ENCODE data around the gene BCKDHA.
A peak's percentile ranks its signal among the peaks of the same experiment; 100 is the strongest.

Gene BCKDHA

GRCh38 chr19:41426116-41426841 lies 28.7 kb downstream of the BCKDHA start:
- Histone ChIP-seq H3K27me3 (replicated peaks) (no peaks in the 10 kb centered on the region), H3K27ac (no peak overlapping the region), H3K4me3 (ENCODE audit: low read depth, low read length) (no peak overlapping the region), H3K36me3 (replicated peaks) (peaks cover 13% of the 10 kb centered on the region)
- TF ChIP-seq, protein P1, sequence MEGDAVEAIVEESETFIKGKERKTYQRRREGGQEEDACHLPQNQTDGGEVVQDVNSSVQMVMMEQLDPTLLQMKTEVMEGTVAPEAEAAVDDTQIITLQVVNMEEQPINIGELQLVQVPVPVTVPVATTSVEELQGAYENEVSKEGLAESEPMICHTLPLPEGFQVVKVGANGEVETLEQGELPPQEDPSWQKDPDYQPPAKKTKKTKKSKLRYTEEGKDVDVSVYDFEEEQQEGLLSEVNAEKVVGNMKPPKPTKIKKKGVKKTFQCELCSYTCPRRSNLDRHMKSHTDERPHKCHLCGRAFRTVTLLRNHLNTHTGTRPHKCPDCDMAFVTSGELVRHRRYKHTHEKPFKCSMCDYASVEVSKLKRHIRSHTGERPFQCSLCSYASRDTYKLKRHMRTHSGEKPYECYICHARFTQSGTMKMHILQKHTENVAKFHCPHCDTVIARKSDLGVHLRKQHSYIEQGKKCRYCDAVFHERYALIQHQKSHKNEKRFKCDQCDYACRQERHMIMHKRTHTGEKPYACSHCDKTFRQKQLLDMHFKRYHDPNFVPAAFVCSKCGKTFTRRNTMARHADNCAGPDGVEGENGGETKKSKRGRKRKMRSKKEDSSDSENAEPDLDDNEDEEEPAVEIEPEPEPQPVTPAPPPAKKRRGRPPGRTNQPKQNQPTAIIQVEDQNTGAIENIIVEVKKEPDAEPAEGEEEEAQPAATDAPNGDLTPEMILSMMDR (IDR thresholded peaks at IDR 0.05; ENCODE audit: low read depth, low read length, missing control alignments), result no peak
- DNase-seq, result no peak
- in situ Hi-C loops (cut with HindIII; ENCODE audit: low pct_ligation_motif_present, low sequenced_read_pairs), result no loop called here

DNA sequence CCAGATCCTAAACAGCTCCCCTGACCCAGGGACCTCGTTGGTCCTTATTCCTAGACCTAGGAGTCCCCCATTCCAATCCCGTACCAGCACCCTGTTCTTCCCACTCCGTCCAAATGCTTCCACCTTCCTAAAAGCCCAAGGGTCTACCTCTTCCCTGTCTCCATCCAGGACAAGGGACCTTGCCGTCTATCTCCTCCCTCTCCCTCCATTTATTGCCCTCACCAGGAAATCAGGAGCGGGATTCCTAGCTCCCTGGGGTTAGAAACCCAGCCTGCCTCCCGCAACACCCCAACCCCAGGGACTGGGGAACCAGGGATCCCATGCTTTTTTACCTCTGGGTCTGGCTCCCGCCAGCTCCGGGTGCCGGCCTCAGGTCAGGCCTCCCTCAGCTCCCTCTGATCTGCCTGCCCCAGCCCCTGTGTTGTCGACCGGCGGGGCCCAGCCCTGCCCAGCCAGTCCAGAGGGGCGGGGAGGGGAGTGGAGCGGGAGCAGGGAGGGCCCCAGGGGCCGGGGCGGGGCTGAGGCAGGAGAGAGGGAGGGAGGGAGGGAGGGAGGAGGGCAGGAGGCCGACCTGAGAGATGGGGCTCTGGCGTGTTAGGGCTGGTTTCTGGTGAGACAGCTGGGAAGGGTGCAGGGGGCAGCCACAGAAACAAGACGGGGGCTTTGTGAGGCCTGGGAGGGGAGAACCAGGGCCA lies 29.5 kb downstream of the BCKDHA start, which contains the start of gene B3GNT8:
Gene B3GNT8, minus strand, starts transcription at position 423 of the 695 bp plus-strand sequence. CDS start 596 bp downstream, outside the sequence.
- H3K4me3 ChIP-seq (ENCODE audit: low read depth, low read length), result peak within 1 kb of the TSS; percentile 35
- peaks cover 15% of the 10 kb centered on the region for H3K36me3 ChIP-seq (replicated peaks)
- in situ Hi-C loops (cut with HindIII; ENCODE audit: low pct_ligation_motif_present, low sequenced_read_pairs), result no loop called here
- TF ChIP-seq, protein P1 (IDR thresholded peaks at IDR 0.05; ENCODE audit: low read depth, low read length, missing control alignments), result no peak
- no peaks in the 10 kb centered on the region for H3K27me3 ChIP-seq (replicated peaks)
- no peak within 1 kb of the TSS for H3K27ac ChIP-seq
- DNase-seq, result peak; percentile 11

- TF ChIP-seq, protein P1 (IDR thresholded peaks at IDR 0.05; ENCODE audit: low read depth, low read length, missing control alignments), result peak; percentile 10
- in situ Hi-C loops (cut with HindIII; ENCODE audit: low pct_ligation_motif_present, low sequenced_read_pairs), result no loop called here
- no peak for DNase-seq
- Histone ChIP-seq H3K27me3 (replicated peaks) (no peaks in the 10 kb centered on the region), H3K4me3 (ENCODE audit: low read depth, low read length) (peak overlapping the region; percentile 29), H3K27ac (no peak overlapping the region), H3K36me3 (replicated peaks) (peaks cover 15% of the 10 kb centered on the region)
Observed at GRCh38 chr19:41427647-41428480, 30.2 kb downstream of the BCKDHA start.

DNA sequence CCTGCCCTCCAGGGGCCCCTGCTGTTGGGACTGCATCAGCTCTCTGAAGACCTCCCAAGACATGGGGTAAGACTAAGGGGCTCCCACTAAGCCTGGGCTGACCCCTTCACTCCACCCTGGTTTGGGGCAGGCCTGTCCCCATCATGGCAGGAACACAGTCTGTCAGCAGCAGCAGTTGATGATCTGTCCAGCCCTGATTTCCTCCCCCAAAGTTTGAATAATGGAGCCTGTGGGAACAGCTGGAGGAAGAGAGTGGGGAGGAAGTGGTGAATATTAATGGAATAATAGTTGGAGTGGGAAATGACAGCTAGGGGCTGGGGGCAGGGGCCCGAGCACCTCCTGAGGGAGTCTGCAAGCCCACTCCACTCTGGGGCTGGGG lies 30.9 kb downstream of the BCKDHA start:
- TF ChIP-seq, protein P1 (IDR thresholded peaks at IDR 0.05; ENCODE audit: low read depth, low read length, missing control alignments), result no peak
- DNase-seq, result no peak
- no peak overlapping the region for H3K4me3 ChIP-seq (ENCODE audit: low read depth, low read length)
- H3K27ac ChIP-seq, result no peak overlapping the region
- no peaks in the 10 kb centered on the region for H3K27me3 ChIP-seq (replicated peaks)
- peaks cover 18% of the 10 kb centered on the region for H3K36me3 ChIP-seq (replicated peaks)
- in situ Hi-C loops (cut with HindIII; ENCODE audit: low pct_ligation_motif_present, low sequenced_read_pairs), result no loop called here

GRCh38 chr19:41430922-41431321 lies 33.3 kb downstream of the BCKDHA start:
- H3K27me3 ChIP-seq (replicated peaks), result no peaks in the 10 kb centered on the region
- H3K4me3 ChIP-seq (ENCODE audit: low read depth, low read length), result no peak overlapping the region
- H3K36me3 ChIP-seq (replicated peaks), result peaks cover 18% of the 10 kb centered on the region
- DNase-seq, result no peak
- in situ Hi-C loops (cut with HindIII; ENCODE audit: low pct_ligation_motif_present, low sequenced_read_pairs), result no loop called here
- TF ChIP-seq, protein P1 (IDR thresholded peaks at IDR 0.05; ENCODE audit: low read depth, low read length, missing control alignments), result no peak
- H3K27ac ChIP-seq, result no peak overlapping the region

Measured in brain microvascular endothelial cell (primary cell).